Common myeloid progenitor, CD34-positive (primary cell): ENCODE measurements around the gene AMELX.

Source experiments
- CTCF ChIA-PET: fragments of 350-600 bp; sonication (Branson Sonifier 250); formaldehyde crosslinking; loops from one replicate; lab custom pipeline; 2021; ENCODE audit warnings: antibody characterized with exemption; lab: Charles Lee
- POLR2A ChIA-PET: fragments of 350-600 bp; sonication (Branson Sonifier 250); formaldehyde crosslinking; loops from one replicate; lab custom pipeline; 2021; ENCODE audit warnings: antibody characterized with exemption; lab: Charles Lee
- DNase-seq, 3 donors: peaks; one replicate each; pipeline versions ENCODE4 v3.0.0 to v3.0.0-alpha.2; 2013
- H3K27ac ChIP-seq, 2 experiments: 1 replicate in 1 of 2; 2 replicates in 1 of 2; pipeline ENCODE4 v1.7.0; 2013; ENCODE audit warnings: inconsistent platforms in 2 of 2, low read length in 2 of 2, mild to moderate bottlenecking in 2 of 2, low read depth in 1 of 2, moderate library complexity in 1 of 2; ENCODE audit not compliant: severe bottlenecking in 2 of 2, insufficient read depth in 1 of 2, poor library complexity in 1 of 2
- H3K27me3 ChIP-seq, 5 experiments: replicated peaks in 2 of 5; 1 replicate in 3 of 5; 2 replicates in 2 of 5; pipeline versions ENCODE4 v1.6.1 to v1.7.0; 2013; ENCODE audit warnings: low read length in 4 of 5, mild to moderate bottlenecking in 2 of 5, moderate library complexity in 2 of 5, inconsistent platforms in 1 of 5; ENCODE audit not compliant: insufficient read depth in 5 of 5, control insufficient read depth in 4 of 5
- H3K36me3 ChIP-seq, 4 experiments: 1 replicate in 2 of 4; 2 replicates in 2 of 4; pipeline versions ENCODE4 v1.6.1 to v1.7.0; 2013; ENCODE audit warnings: low read length in 3 of 4, control low read depth in 1 of 4, mild to moderate bottlenecking in 1 of 4; ENCODE audit not compliant: control insufficient read depth in 4 of 4, insufficient read depth in 4 of 4
- H3K4me1 ChIP-seq, 4 experiments: 1 replicate in 3 of 4; 2 replicates in 1 of 4; pipeline versions ENCODE4 v1.6.1 to v1.7.1; 2013; ENCODE audit warnings: low read length in 3 of 4, mild to moderate bottlenecking in 3 of 4, control low read depth in 1 of 4, inconsistent platforms in 1 of 4, moderate library complexity in 1 of 4; ENCODE audit not compliant: control insufficient read depth in 4 of 4, insufficient read depth in 4 of 4; ENCODE audit errors: control extremely low read depth in 1 of 4
- H3K4me3 ChIP-seq, 7 experiments: 1 replicate in 4 of 7; 2 replicates in 3 of 7; pipeline versions ENCODE4 v1.5.1 to v1.7.0; 2013; ENCODE audit warnings: mild to moderate bottlenecking in 7 of 7, low read length in 6 of 7, moderate library complexity in 6 of 7, inconsistent platforms in 2 of 7, low read depth in 2 of 7, control low read depth in 1 of 7; ENCODE audit not compliant: insufficient read depth in 4 of 7, control insufficient read depth in 1 of 7; ENCODE audit errors: extremely low read depth in 1 of 7
- H3K9me3 ChIP-seq, 5 experiments: 1 replicate in 4 of 5; 2 replicates in 1 of 5; pipeline versions ENCODE4 v1.6.1 to v1.7.1; 2013; ENCODE audit warnings: low read length in 4 of 5, mild to moderate bottlenecking in 2 of 5, inconsistent platforms in 1 of 5, low read depth in 1 of 5, moderate library complexity in 1 of 5; ENCODE audit not compliant: control insufficient read depth in 4 of 5, insufficient read depth in 2 of 5; ENCODE audit errors: control extremely low read depth in 1 of 5
- WGBS: methylation state at CpG from one replicate; pipeline ENCODE4 v1.1.5; 2013; ENCODE audit not compliant: insufficient coverage; 5-methylcytosine and 5-hydroxymethylcytosine counted together

The AMELX gene

GRCh38 chrX:11328134-11328533, 34.9 kb downstream of the AMELX start:
- ChIA-PET POLR2A (no interaction called here), CTCF (no interaction called here)
- Histone ChIP-seq H3K27me3 (no peaks in the 10 kb centered on the region), H3K27ac (no peak overlapping the region), H3K4me3 (no peak overlapping the region), H3K9me3 (peaks cover 0 to 5% (median 0%) of the 10 kb centered on the region in 5 experiments), H3K36me3 (no peaks in the 10 kb centered on the region), H3K4me1 (no peaks in the 10 kb centered on the region)
- no peak for DNase-seq
- 83% methylated on average over 2 of the region's 3 CpGs for WGBS

DNA sequence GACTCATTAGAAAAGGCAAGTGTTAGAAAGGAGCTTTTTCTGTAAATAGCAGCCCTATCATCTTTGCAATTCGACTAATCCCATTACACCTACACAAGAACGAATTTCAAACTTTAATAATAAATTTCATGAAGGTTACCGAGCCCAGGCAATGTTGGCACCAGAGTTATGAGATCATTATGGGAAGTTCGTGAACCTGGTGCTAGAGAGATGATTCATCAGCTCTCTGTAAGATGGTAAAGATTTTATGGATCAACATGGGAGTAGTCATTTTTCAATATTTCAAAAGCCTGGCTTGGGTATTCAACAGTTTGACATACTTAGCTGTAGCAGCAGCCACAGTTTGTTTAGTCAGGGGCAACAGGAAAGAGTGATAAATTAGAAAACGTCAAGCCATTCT, 35.8 kb downstream of the AMELX start:
- Histone ChIP-seq H3K27ac (no peak overlapping the region), H3K27me3 (no peaks in the 10 kb centered on the region), H3K4me1 (no peaks in the 10 kb centered on the region), H3K9me3 (peaks cover 0 to 2% (median 0%) of the 10 kb centered on the region in 5 experiments), H3K36me3 (no peaks in the 10 kb centered on the region), H3K4me3 (no peak overlapping the region)
- DNase-seq: peak in 1 of 3 donors; percentile 25
- WGBS: 50% methylated on average over 2 of the region's 5 CpGs
- ChIA-PET POLR2A (no interaction called here), CTCF (no interaction called here)

DNA sequence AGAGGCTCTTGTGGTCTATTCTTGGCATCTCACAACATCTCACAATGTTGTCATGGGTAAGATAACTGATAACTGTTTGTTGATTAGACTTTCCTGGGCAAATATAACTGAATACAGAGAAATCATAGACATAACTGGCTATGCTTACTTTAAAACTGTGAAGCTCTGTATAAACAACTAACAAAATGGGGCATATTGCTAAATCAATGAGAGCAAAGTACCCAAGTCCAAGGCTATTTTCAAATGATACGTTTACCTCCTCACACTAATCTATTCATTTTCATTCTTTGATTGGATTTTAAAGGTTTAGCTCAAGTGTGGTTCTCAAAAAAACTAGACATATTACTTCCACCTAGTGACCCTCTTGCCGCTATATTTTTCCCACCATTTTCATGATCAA, 38.6 kb downstream of the AMELX start:
- H3K27ac ChIP-seq: no peak overlapping the region
- H3K9me3 ChIP-seq: no peaks in the 10 kb centered on the region
- CTCF ChIA-PET: interaction anchor here (0.9 kb wide), 1 partner anchor 92 kb away, joined by 3 read pairs; no protein-coding TSS in a partner anchor
- no peak overlapping the region for H3K4me3 ChIP-seq
- POLR2A ChIA-PET: no interaction called here
- H3K27me3 ChIP-seq: no peaks in the 10 kb centered on the region
- no peaks in the 10 kb centered on the region for H3K4me1 ChIP-seq
- no peak for DNase-seq
- 60% methylated on average over 1 of the region's 2 CpGs for WGBS
- no peaks in the 10 kb centered on the region for H3K36me3 ChIP-seq

- 78% methylated on average over 2 of the region's 2 CpGs for WGBS
- Histone ChIP-seq H3K36me3 (no peaks in the 10 kb centered on the region), H3K4me3 (no peak overlapping the region), H3K9me3 (no peaks in the 10 kb centered on the region), H3K27me3 (no peaks in the 10 kb centered on the region), H3K4me1 (no peaks in the 10 kb centered on the region), H3K27ac (no peak overlapping the region)
- DNase-seq: no peak
- ChIA-PET CTCF (no interaction called here), POLR2A (no interaction called here)
Measured at GRCh38 chrX:11334165-11334564, 41.0 kb downstream of the AMELX start.

DNA sequence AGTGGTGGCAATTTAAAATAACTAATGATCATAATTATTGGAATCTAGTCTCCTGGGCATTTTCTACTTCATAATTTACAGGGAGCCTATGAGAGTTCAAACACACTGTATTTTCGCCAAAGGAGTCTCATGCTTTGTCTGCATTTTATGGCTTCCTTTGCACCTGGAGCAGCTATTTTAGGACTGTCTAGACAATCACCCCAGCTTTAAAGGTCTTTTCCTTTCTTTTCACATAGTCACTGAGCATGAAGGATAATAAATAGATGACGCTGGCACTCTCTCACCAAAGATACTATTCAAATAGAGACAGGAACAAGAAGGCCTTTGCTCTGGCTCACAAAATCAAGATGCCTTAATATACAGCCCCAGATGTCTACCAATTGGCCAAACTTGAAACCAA, 43.0 kb downstream of the AMELX start:
- Histone ChIP-seq H3K4me3 (no peak overlapping the region), H3K27me3 (no peaks in the 10 kb centered on the region), H3K9me3 (no peaks in the 10 kb centered on the region), H3K4me1 (peaks cover 0 to 2% (median under 1%) of the 10 kb centered on the region in 4 experiments), H3K36me3 (no peaks in the 10 kb centered on the region), H3K27ac (no peak overlapping the region)
- WGBS: 88% methylated on average over 1 of the region's 2 CpGs
- ChIA-PET POLR2A (no interaction called here), CTCF (no interaction called here)
- peak in 1 of 3 donors; percentile 35 for DNase-seq

DNA sequence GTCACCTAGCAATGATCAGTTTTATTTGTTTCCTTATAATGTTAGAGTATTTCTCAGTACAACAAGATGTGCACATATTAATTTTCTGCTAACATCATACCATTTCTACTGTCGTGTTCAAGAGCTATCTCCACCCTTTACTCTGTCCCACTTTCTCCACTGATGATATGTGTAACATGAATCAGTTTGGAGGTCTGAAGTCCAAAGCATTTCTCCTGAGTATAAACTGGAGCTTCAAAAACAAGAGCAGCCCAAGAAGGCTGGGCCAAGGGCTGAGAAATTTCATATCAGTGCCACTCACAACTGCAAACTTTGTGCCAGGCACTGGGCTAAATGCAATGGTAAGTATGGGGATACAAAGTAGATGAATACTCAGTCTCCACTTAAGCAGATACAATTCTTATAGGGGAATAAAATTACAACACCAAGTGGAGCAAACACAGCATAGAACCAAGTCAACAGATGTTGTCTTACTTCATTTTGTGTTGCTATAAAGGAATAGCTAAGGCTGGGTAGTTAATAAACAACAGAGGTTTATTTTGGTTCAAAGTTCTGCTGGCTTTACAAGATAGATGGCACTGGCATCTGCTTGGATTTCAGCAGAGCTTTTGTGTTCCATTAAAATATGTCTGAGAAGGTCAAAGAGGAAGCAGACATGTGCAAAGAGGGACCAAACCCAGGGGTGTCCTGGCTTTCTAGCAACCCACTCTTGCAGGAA, 44.2 kb downstream of the AMELX start:
- ChIA-PET CTCF (no interaction called here), POLR2A (no interaction called here)
- H3K36me3 ChIP-seq: no peaks in the 10 kb centered on the region
- H3K4me3 ChIP-seq: no peak overlapping the region
- no CpG with 5 or more reads among the region's 1 CpG for WGBS
- DNase-seq: no peak
- H3K27ac ChIP-seq: no peak overlapping the region
- H3K27me3 ChIP-seq: no peaks in the 10 kb centered on the region
- peaks cover 2 to 10% (median 4%) of the 10 kb centered on the region in 4 experiments for H3K4me1 ChIP-seq
- no peaks in the 10 kb centered on the region for H3K9me3 ChIP-seq
